ENCODE measurements around the gene PLEKHA1.

- TF ChIP-seq POLR2AphosphoS5 (IDR thresholded peaks at IDR 0.05; ENCODE audit: low read depth) (no peak), CTCF (IDR thresholded peaks at IDR 0.05; ENCODE audit: insufficient read depth, low read length) (no peak), SPI1 (IDR thresholded peaks at IDR 0.05; ENCODE audit: borderline replicate concordance, low read depth) (no peak), REST (IDR thresholded peaks at IDR 0.05; ENCODE audit: insufficient replicate concordance, low read depth) (no peak)
Observed at GRCh38 chr10:122352817-122353525, 21.5 kb upstream of the PLEKHA1 start.

Measured in HL-60 (cell line).